Stimulated activated CD4-positive, alpha-beta T cell treated with anti-CD3 and anti-CD28 coated beads, Interleukin-2, amount 100 ng/mL, for 4 hours (primary cell): ENCODE measurements around the gene HOXC11.

Experiments
- DNase-seq: peaks from one replicate; pipeline ENCODE4 v3.0.0-alpha.2; 2020; ENCODE audit warnings: low read depth

The HOXC11 gene

DNA sequence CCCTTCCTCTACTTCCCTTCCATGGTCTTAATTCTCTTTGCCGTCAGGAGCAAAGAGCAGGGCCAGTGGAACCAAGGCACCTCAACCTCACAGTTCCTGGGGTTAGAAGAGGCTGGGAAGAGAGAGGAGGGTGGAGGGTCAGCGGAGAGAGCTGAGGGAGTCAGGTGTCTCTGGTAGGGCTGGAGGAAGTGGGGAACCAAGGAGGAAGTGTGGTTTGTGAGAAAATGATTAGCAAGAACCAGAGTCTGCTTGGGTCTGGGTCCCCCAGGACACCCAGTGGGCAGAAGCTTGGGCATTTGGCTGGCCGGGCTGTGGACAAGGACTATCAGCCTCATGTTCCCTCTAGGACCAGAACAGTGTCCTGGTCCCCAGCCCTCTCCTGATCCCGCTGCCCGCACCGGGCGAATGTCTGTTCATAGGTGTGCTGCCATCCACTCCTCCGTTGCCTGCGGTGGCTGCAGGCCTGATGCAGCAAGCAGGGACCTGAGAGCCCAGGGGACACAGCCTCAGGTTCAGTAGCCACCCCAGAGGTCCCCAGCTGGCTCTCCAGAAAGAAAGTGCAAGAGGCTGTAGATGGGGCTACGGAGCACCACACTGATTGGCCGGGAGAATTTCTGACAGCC is 15.9 kb upstream of the HOXC11 start:
- DNase-seq, result no peak

DNA sequence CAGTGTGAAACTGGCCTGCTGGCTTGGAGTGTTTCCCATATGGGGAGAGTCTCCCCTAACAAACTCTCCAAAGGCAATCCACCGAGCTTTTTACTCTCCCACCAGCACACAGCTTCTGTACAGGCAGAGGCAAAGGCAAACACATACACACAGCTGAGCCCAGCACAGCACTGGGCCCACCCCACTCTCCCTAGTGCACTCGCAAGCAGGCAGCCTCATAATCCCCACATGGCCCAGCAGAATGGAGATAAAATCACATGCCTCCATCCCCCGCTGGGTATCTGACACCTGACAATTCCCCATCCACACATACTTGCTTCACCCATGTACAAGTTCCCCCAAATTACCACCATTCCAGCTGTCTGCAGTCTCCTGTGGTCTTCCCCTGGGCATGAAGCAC is 14.8 kb upstream of the HOXC11 start:
- no peak for DNase-seq

DNA sequence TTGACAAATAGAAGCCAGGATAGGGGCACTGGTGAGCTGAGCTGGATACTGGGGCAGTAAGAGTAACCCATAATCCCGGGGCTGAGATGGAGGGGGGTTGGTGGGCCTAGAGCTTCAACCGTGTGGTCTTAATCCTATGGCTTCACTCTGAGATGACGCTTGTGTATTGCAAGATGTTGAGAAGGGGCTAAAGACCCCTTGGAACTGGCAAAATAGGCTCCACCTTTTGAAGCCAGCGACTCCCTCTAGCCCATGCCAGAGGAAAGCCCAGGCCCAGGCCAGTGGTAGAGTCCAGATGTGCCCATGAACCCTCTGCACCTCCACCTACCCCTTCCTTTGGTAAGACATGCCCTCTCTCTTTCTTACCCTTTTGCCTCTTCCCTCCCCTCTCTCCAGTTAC is 13.6 kb upstream of the HOXC11 start:
- DNase-seq, result no peak

DNA sequence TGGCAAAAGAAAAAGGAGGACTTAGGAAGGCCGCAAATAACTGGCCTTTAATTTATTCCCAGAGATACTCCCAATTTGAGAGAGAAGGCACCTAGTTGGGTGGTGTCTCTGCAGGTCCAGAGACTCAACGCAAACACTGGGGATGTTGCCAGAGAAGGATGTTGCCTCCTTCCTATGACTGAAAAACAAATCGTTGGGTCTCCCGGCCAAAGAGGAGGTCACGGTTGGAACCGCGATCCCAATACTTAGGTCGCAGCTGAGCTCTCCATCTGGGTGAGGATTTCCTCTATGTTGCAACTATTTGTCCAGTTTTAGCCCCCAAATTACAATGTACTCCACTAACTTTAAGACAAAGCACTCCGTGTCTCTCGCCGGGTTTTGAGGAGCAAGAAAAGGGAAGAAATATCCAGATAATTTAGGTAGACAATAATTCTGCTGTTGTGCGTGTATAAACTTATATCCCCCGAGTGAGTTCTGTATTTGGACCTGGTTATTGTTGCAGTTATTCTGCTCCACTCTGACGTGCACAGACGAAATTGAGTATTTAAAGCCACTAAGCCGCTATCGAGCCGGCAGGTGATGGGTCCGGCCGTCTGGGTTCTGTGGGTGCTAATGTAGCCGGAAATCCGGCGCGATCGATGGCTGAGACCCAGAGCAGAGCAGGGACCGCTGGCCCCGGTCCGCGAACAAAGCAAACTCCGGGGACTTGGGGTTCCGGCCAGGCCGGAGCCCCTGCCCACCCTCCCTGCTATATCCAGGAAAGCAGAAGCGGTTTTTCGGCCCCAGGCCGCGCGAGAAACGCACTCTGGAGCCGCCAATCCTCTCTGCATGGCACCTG is 12.5 kb upstream of the HOXC11 start:
- DNase-seq, result no peak

DNA sequence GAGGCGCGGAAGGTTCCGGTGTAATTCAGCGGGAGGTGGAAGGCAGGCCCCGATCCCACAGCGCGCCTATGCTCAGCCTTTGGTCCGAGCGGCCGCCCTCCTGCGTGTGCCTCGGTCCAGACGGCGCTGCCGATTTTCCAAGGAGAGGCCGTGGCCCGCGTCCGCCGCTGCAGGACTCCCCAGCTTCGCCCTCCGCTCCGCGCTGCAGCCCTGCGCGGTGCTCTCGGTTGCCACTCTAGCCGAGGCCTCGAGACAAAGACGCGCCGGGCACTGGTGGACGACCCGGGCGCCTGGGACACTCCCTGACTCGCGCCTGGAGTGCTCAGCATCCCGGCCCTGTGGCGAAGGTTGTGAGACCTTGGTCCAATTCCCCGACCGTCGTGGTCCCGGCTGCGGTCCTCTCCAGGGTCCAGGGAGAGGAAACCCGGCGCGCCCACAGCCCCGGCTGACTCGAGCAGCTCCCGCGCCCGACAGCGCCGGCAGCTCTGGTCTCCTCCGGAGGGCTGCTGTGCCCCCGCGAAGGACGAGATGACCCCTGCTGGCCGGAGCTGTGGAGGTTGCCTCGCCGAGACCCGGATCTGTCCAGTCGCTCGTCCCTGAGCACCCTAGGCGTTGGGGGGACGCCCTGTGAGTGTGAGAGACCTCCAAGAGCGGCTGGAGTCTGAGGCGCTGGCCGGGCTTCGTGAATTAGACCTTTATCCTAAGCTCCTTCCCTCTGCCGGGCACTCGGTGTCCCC is 11.7 kb upstream of the HOXC11 start:
- no peak for DNase-seq

DNA sequence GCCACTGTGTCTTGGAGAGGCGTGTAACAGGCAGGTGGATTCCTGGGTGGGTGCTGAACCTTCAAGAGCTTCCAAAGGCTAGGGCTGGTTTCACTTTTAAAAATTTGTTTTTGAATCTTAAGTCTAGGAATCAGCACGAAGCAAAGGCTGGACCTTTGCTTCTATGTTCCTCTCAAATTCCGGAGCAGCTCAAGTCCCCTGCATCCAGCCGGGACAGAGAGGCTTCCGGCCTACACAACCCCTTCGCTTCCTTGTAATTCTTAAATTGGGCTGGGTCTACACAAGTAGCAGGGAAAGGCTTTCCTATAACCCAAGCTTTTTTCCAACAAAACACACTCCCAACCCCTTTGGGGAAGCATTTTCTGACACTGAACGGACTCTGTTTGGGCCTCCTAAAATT is 9.9 kb upstream of the HOXC11 start:
- DNase-seq, result no peak

DNA sequence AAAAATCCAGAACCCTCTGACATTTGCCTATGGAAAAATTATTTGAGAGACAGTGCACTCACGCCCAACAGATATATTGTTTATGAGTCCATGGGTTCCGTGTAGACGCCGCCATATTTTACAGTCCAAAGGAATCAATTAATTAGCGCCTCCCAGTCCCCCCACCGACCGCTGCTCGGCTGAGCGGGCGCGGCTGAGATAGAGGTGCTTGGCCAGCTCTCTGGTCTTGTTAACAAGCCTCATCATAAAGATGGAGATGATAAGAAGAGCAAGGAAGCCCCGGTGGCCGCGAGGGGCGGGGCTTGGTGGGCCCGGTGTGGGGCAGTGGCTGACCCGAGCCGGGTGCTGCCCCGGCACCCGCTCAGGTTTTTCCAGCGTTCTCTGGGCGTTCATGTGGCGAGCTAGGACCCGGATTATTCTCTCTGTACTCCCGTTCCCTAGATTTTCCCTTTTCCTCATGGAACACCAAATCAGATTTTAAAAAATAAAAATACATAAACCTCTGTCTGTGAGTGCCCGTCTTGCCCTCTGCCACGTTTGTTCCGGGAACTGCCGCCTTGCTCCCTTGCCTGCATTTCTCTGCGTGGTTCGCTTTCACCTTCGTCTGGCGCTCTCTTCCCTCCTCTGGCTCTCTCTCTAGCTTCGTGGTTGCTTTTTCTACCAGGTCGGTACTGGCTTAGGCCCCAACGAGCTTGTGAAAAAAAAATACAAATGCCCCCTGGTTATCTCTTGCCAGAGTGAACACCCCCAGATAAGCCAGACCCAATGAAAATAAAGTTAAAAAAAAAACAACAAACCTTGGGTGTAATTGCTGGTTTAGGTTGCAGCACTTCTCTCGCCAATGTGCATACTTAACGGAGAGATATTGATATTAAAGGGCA is 9.3 kb upstream of the HOXC11 start:
- DNase-seq, result no peak

DNA sequence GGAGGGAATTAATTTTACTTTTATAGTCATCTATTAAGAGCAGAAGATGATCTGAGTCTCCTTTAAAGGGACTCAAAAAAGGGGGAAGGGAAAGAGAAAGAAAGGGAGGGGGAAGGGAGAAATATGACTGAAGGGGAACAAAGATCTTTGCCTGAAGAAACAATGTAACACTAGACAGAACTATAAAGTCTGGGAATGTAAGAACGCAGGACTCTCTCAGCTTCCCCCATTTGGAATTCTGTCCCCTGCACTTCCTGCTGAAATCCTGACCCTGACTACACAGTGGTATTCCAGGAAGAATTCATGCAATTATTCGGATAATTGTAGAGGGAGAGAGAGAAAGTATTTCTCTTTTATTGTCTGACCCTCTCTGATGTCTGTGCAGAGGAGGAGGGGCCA is 8.6 kb upstream of the HOXC11 start:
- DNase-seq, result no peak

DNA sequence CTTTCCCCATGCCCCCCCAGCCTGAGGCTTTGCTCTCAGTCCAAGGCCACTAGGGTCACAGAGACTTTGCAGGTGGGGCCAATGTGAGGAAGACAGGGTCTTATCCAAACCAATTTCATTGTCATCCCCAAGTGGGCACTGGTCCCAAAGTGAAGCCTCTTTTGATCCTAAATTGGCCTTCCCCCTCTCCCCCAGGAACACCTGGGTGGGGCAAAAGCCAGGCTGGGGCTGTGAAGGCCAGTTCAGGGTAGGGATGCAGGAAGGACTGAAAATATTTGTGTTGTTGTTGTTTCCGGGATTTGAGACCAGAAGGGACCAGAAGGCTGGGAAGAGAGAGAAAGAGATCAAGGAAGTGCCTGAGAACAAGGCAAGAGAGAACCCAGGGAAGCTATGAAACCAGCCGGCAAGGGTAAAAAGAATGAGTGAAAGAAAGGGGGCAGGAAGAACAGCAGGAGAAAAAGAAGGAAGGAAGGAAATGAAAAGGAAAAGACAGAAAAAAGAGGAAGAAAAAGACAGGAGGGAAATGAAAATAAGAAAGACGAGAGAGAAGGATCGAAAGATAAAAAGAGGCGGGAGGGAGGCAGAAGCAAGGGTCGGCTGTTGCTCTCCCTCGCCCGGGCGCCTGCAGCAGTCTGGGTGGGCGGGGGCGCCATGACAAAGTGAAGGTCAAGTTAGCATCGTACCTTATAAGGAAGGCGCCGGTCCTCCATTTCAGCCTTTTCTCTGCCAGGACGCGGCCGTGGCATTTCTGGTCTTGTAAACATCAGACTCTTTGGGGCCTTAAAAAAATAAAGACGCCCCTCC is 7.4 kb upstream of the HOXC11 start:
- no peak for DNase-seq

DNA sequence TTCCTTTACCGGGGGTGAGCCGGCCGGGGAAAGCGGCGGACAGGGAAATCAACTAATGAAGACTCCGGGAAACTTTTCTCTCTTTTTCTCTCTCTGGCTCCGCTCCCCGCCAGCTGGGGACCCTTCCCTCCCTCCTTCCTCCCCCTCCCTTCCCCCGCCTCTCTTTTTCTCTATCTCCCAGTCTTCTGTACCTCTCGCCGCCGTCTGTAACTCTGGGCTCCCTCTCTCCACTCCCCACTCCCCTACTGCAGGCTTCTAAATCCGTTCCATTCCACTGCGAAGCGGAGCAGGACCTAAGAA is 6.9 kb upstream of the HOXC11 start:
- DNase-seq, result no peak

DNA sequence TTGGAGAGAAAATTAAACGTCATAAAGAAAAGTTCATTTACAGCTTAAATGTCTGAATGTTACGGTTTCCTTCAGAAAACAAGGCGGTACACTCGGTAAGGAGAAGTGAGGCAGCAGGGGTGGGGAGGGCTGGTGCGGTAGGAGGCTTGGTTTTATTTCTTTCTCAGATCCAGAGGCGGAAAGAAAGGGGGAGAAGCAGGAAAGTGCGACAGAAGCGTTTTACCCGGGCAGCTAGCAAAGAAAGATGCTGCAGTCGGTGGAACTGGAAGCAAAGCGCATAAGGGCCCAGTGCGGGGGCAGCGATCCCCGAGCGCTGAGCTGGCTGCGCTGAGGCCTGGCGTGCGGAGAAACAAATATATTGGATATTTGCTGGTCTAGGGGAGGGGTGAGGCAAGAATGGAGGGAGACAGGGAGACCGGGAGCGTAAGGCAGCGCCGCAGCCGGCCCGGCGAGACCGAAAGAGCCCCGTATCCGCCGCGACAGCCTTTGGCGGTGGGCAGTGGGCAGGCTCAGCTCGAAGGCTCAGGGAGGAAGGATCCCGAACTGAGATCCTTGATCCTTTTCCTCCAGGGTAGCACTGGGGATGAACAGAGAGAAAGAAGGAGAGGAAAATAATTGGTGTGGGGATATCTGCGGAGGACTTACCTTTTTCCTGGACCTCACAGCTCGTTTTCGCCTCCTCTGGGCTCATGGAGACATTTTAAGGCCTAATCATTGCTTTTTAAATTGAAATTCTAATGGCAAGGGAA is 6.4 kb upstream of the HOXC11 start:
- no peak for DNase-seq

DNA sequence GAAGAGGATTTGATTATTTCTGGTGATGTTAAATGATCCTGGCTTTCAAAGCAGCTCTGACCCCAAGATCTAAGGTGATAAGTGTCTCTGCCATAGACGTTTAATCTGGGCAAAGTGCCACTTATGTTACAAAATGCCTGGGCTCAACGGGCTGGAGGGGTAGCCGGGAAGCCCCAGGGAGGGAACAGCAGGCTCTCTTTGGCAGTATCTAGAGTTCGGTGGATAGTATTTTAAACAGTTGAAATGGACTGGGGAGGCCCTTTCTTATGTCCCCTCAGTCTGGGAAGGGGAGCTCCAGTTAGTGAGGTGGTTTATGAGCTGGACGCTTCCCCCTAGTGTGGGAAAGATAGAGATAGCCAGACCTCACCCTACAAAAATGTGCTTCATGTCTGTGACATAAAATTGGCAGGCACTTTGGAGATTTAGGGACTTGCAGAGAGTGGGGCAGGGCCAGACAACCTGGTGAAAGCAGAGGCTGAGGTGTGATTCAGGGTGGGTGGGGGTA is 5.5 kb upstream of the HOXC11 start:
- no peak for DNase-seq

DNA sequence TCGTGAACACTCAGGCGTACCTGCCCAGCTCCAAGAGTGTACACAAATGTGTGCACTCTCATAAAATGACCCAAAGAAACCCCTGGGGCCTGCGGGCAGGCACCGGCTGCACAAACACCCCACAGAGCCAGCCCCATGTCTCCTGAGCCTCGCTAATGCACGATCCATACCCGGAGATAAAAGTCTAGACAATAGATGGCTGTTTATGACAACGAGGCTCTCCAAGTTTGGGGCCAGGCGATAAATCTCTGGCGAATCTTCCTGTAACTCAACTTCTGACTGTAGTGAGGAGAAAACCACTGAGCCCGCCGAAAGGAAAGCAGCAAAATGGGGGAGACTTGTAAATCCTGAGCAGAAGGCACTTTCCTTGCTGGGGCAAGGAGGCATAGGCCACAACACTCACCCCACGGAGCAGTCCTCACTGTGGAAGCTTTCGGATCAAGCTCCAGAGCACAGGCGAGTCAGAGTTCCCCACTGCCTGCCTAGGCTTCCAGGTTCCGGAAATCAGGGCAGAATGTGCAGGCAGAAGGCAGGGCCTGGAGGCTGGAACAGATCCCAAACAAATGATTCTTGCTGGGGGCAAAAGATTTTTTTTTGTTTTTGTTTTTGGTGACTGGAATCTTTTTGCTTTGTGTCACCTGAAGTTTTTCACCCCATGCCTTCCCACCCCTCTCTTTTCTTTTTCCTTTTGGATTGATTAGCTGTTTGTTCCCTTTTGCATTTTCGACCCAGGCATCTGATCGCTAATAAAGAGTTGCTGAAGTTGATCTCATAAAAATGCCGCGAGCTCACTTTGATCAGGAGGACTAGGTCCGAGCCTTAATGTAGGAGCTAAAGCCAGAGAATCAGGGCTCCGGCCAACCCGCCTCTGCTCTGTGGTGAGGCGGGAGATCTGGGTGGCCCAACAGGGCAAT is 4.5 kb upstream of the HOXC11 start:
- no peak for DNase-seq

DNA sequence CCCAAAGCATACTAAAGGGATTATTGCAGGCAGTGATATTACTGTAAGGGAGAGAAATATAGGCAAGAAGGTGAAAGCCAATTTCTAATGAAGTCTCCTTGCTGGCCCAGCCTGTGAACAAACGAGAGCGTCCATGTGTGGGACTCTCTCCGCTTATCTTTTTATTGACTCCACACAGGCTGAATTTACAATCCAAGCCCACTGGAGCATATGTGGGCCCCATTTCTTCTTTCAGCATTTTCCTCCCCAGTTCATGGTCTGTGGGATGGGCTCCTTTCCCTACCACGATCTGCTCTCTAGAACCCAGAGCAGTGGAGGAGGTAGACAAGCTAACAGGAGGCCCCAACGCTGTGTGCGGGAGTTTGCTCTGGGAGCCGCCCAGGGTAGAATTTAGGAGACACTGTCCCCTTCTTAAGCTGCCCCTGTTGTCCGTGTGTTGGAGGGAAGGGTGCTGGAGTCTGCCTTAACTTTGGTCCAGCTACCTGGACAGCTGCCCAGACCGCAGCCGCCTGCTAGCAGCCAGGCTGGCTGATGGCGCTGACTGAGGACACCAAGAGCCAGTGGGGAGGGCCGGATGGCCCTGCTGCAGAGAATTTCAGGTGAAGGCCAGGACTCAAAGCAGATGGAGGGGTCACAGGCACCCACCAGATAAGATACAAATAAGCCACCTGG is 3.2 kb upstream of the HOXC11 start:
- no peak for DNase-seq

DNA sequence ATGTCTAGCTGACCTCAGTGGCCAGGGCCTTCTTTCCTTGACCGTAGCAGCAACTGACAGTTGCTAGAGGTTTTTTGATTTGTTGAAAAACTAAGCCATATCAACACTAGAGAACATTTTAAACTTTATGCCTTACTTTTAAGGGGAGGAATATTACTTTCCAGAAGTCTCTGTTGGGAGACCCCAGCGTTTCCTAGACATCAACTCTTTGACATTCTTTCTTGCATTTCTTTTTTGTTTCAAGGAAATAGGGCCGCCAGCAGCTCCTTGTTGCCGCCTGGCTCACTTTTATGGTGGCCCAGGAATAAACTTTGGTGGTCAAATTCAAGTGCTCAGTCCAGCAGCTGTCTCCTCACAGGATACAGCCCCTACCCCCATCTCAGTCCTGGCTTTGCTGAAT is 2.5 kb upstream of the HOXC11 start:
- DNase-seq, result no peak

DNA sequence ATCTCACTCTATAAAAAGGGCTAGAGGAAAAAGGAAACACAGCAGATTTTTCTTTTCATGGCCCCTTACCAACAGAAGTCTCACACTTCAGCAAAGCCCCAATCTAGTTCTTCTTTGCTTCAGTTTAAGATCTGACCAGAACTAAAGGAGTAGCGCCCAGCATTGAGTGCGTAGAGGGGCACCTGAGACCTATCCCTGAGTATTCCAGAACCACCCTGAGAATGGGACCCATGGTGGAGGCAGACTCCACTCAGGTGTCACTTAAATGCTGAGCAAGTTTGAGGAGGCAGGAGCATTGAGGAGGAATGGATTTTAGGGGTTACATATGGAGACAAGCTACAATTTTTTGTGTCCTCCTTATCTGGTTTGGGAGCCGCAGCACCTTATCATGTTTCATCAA is 1.8 kb upstream of the HOXC11 start:
- no peak for DNase-seq

DNA sequence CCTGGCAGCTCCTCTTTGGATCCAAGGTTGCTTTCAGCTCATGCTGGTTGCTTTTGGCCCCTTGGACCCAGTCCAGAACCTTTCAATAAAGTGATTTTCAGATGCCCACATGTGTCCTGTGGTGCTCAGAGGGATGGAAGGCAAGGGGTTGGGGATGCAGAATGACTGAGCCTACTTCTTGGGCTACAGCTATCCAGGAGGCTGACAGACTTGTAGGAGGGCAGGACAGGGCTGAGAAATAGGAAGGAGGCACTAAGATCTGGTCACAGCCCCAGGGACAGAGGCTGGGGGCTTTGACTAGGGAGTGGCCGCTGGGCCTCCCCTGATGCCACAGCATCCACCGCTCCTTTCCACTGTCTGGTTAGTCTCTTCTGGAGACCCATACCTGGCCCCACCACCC is 1.2 kb upstream of the HOXC11 start:
- DNase-seq, result no peak

DNA sequence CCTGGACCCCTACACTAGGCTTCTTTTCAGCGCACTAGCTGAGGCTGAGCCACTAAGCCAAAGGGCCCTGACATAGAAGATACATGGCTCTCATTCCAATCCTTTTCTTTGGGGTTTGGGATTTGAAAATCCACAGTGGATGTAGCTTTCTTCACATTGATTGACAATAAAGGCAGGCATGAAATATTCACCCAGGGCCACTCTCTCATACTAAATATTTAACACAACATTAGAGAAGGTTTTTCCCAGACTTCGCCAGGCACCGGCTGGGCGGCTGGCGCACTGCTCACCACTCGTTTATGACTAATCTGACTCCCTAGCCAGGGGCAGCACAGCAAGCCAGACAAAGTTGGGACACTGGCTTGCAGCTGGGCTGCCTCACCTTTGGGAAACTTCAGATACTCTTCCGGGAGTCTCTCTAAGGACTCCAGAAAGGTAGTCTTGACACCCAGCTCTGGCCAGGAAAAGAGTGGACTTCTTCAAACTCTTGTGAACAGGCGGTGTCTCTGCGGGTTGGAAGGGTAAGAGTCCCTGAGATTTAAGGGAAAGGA is 699 bp upstream of the HOXC11 start:
- no peak for DNase-seq
